Measurements from ENCODE around the gene ORM2. TPM values are rescaled to one million over a fixed set of nuclear protein-coding genes. Genes with fewer than 3 reads are reported as not detected.

Gene ORM2
- total RNA-seq, 1 experiment from 2014 or later, result not detected

DNA sequence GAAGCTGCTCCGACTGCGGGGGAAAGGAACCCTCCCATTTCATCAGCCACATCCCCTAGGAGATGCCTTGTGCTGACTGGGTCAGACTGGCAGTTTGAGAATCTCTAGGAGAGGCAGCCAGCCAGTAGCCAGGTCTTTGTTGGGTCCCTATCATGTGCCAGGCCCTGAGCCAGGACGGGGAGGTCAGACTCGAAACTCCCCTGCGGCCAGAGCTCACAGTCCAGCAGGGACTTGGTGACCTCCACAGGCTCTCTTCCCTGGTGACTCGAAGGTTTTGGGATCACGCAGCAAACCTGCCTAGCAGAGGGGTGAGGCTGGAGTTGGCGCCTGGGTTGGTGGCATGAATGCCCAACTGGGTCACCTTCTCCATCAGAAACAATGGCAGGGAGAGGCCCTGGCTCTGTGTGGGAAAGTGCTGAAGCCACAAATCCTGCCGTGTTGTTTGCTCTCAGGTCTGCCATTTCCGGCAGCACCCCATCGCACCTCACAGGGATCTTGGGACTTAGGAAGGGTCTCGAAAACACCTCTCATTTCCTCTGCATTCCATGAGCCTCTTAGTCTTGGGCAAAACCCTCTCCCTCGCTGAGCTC, 21.2 kb upstream of the ORM2 start:
- no peaks in the 10 kb centered on the region for H3K36me3 ChIP-seq (ENCODE audit: insufficient read depth, low read length)
- H3K9me2 ChIP-seq (replicated peaks; ENCODE audit: insufficient read depth, low read length), result no peaks in the 10 kb centered on the region
- no peak overlapping the region for H3K4me2 ChIP-seq (ENCODE audit: low read depth, low read length, poor library complexity, severe bottlenecking)
- H4K20me1 ChIP-seq (ENCODE audit: insufficient read depth, low read depth, low read length), result no peaks in the 10 kb centered on the region
- no peaks in the 10 kb centered on the region for H3K79me2 ChIP-seq (ENCODE audit: low read length)
- H3K9ac ChIP-seq (ENCODE audit: low read length), result no peak overlapping the region
- H3K4me1 ChIP-seq (ENCODE audit: low read length), result no peaks in the 10 kb centered on the region
- H2AFZ ChIP-seq (ENCODE audit: low read length), result no peak overlapping the region
- no peaks in the 10 kb centered on the region for H3K27me3 ChIP-seq (ENCODE audit: low read length)
- H3K4me3 ChIP-seq (ENCODE audit: low read length), result no peak overlapping the region
- no peak overlapping the region for H3K27ac ChIP-seq (ENCODE audit: low read length)
- no peaks in the 10 kb centered on the region for H3K9me3 ChIP-seq (ENCODE audit: low read length)
- DNase-seq, result no peak

DNA sequence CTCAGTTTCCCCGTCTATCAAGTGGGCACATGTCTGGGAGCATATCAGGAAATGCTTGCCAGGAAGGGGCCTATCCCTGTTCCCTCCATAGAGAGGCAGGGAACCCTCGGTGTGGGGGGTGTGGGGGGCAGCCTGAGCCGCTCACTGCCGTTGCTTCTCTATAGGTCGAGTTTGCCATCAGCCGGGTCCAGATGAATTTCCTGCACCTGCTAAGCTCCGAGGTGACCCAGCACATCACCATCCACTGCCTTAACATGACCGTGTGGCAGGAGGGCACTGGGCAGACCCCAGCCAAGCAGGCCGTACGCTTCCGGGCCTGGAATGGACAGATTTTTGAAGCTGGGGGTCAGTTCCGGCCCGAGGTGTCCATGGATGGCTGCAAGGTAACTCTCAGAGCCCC, 20.6 kb upstream of the ORM2 start:
- H3K27me3 ChIP-seq (ENCODE audit: low read length), result no peaks in the 10 kb centered on the region
- H4K20me1 ChIP-seq (ENCODE audit: insufficient read depth, low read depth, low read length), result no peaks in the 10 kb centered on the region
- no peak overlapping the region for H3K9ac ChIP-seq (ENCODE audit: low read length)
- H3K9me2 ChIP-seq (replicated peaks; ENCODE audit: insufficient read depth, low read length), result no peaks in the 10 kb centered on the region
- H3K36me3 ChIP-seq (ENCODE audit: insufficient read depth, low read length), result no peaks in the 10 kb centered on the region
- H3K27ac ChIP-seq (ENCODE audit: low read length), result no peak overlapping the region
- H3K79me2 ChIP-seq (ENCODE audit: low read length), result no peaks in the 10 kb centered on the region
- DNase-seq, result no peak
- no peak overlapping the region for H3K4me2 ChIP-seq (ENCODE audit: low read depth, low read length, poor library complexity, severe bottlenecking)
- H3K4me1 ChIP-seq (ENCODE audit: low read length), result no peaks in the 10 kb centered on the region
- H3K4me3 ChIP-seq (ENCODE audit: low read length), result no peak overlapping the region
- H2AFZ ChIP-seq (ENCODE audit: low read length), result no peak overlapping the region
- H3K9me3 ChIP-seq (ENCODE audit: low read length), result no peaks in the 10 kb centered on the region

DNA sequence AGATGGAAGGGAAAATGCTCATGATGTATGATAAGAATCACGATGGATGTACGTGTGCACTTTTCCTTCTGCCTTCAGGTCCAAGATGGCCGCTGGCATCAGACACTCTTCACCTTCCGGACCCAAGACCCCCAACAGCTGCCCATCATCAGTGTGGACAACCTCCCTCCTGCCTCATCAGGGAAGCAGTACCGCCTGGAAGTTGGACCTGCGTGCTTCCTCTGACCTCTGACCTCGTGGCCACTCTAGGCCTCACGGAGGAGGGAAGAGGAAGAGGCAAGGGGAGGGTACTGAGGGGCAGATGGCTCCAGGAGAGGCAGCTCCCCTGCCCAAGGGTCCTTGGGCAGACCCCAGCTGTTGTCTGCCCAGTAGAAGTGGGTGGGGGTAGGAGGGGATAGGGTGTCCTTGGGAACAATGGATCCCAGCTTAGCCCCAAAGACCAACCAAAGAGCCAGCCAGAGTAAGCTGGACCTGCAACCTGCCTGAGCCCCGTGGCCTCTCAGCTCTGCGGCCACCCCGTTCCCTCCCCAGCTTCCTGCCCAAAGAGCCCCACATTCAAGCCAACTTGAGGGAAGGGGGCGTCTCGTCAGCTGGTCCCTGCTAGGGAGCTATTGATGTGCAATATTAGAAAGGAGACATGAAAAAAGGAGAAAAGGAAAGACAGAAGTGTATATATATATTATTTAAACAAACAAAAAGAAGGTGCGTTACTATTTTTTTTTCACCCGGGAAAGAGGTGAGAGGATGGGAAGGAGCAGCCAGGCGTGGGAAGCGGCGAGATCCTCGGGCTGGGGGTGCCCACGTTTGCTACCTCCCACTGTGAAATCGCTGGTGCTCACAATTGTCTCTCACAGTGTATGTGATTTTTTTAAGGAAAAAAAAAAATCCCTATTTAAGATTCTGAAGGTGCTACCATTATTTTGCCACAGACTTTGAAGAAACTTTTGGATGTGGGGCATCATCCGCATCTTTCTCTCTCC, 18.9 kb upstream of the ORM2 start:
- Histone ChIP-seq H3K4me2 (ENCODE audit: low read depth, low read length, poor library complexity, severe bottlenecking) (no peak overlapping the region), H3K27me3 (ENCODE audit: low read length) (no peaks in the 10 kb centered on the region), H3K9ac (ENCODE audit: low read length) (no peak overlapping the region), H3K9me3 (ENCODE audit: low read length) (no peaks in the 10 kb centered on the region), H3K36me3 (ENCODE audit: insufficient read depth, low read length) (no peaks in the 10 kb centered on the region), H3K27ac (ENCODE audit: low read length) (no peak overlapping the region), H3K9me2 (replicated peaks; ENCODE audit: insufficient read depth, low read length) (no peaks in the 10 kb centered on the region), H2AFZ (ENCODE audit: low read length) (no peak overlapping the region), H4K20me1 (ENCODE audit: insufficient read depth, low read depth, low read length) (no peaks in the 10 kb centered on the region), H3K4me1 (ENCODE audit: low read length) (no peaks in the 10 kb centered on the region), H3K79me2 (ENCODE audit: low read length) (no peaks in the 10 kb centered on the region), H3K4me3 (ENCODE audit: low read length) (no peak overlapping the region)
- no peak for DNase-seq

DNA sequence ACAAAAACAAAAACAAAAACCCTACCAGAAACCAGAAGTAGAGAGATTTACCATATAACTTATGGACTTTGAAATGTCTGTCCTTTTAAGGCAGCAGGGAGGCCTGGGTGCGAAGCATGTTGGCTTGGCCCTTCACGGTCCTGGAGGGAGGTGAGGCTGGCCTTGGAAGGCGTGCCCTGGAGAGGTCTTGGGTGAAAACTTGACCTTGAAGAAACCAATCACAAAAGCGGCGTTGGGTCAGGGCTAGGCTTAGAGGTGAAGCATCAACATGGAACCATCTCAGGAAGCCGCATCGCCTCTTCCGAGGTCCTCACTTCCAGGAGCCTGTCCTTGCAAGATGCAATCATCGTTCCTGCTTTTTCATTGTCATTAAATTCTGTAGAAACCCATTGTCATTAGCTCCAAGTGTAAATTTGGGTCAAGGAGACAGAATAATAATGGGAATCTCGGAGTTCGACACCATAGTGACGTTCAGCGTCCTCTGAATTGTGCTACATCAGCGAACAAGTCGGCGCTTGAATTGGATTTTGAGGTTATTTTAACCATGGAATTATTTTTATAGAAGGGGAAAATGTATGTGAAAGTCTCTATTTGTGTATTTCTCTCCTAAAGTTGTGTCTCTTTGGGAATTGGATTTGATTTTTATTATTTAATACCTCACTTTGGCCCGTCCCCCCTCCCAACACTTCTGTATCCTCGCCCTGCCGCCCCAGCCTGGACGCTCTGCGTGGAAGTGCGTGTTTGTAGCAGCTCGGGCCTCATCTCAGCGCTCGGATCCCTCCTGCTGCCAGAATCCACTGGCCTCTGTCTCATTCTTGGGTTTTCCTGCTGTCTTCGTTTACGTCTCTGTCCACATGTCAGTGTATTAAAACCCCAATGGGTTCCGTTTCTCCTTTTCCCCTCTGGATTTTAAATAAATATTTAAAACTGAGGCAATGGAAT, 17.8 kb upstream of the ORM2 start:
- no peaks in the 10 kb centered on the region for H3K9me3 ChIP-seq (ENCODE audit: low read length)
- DNase-seq, result no peak
- H3K36me3 ChIP-seq (ENCODE audit: insufficient read depth, low read length), result no peaks in the 10 kb centered on the region

DNA sequence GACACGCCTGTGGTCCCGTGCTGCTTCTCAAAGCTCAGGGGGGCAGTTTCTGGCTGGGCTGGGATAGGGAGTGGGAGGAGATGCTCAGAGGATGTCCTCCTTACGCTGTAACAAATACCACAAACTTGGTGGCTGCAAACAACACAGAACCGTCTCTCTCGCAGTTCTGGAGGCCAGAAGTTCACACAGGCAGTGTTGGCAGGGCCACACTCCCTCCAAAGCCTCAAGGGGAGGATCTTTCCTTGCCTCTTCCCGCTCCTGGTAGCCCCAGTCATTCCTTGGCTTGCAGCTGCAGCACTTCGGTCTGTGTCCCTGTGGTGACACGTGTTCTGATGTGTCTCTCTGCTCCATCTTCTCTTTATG, 17.2 kb upstream of the ORM2 start:
- H3K27ac ChIP-seq (ENCODE audit: low read length), result no peak overlapping the region
- H3K4me3 ChIP-seq (ENCODE audit: low read length), result no peak overlapping the region
- H3K9ac ChIP-seq (ENCODE audit: low read length), result no peak overlapping the region
- no peak for DNase-seq
- H2AFZ ChIP-seq (ENCODE audit: low read length), result no peak overlapping the region
- H3K27me3 ChIP-seq (ENCODE audit: low read length), result no peaks in the 10 kb centered on the region
- no peaks in the 10 kb centered on the region for H3K79me2 ChIP-seq (ENCODE audit: low read length)
- no peaks in the 10 kb centered on the region for H3K4me1 ChIP-seq (ENCODE audit: low read length)
- H3K36me3 ChIP-seq (ENCODE audit: insufficient read depth, low read length), result no peaks in the 10 kb centered on the region
- no peaks in the 10 kb centered on the region for H3K9me3 ChIP-seq (ENCODE audit: low read length)
- H3K9me2 ChIP-seq (replicated peaks; ENCODE audit: insufficient read depth, low read length), result no peaks in the 10 kb centered on the region
- no peaks in the 10 kb centered on the region for H4K20me1 ChIP-seq (ENCODE audit: insufficient read depth, low read depth, low read length)
- no peak overlapping the region for H3K4me2 ChIP-seq (ENCODE audit: low read depth, low read length, poor library complexity, severe bottlenecking)

More for the DNA sequence above, 17.8 kb upstream of the ORM2 start:
- H3K4me2 ChIP-seq (ENCODE audit: low read depth, low read length, poor library complexity, severe bottlenecking), result no peak overlapping the region
- no peaks in the 10 kb centered on the region for H3K79me2 ChIP-seq (ENCODE audit: low read length)
- no peak overlapping the region for H3K9ac ChIP-seq (ENCODE audit: low read length)
- no peak overlapping the region for H2AFZ ChIP-seq (ENCODE audit: low read length)
- no peak overlapping the region for H3K27ac ChIP-seq (ENCODE audit: low read length)
- H3K4me3 ChIP-seq (ENCODE audit: low read length), result no peak overlapping the region
- H4K20me1 ChIP-seq (ENCODE audit: insufficient read depth, low read depth, low read length), result no peaks in the 10 kb centered on the region
- H3K4me1 ChIP-seq (ENCODE audit: low read length), result no peaks in the 10 kb centered on the region
- no peaks in the 10 kb centered on the region for H3K9me2 ChIP-seq (replicated peaks; ENCODE audit: insufficient read depth, low read length)
- H3K27me3 ChIP-seq (ENCODE audit: low read length), result no peaks in the 10 kb centered on the region

DNA sequence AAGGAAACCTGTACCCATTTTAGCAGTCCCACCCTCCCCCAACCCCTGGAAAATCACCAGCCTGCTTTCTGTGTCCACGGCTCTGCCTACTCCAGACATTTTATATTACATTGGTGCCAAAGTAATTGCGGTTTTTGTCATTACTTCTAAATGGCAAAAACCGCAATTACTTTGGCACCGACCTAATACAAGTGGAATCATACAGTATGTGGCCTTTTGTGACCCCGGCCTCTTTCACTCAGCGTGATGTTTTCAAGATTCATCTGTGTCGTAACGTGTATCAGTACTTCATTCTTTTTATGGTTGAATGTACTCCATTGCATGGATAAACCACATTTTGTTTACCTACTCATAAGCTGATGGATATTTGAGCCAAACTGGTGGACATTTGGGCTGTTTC, 16.5 kb upstream of the ORM2 start:
- no peak overlapping the region for H3K27ac ChIP-seq (ENCODE audit: low read length)
- H3K4me3 ChIP-seq (ENCODE audit: low read length), result no peak overlapping the region
- H3K27me3 ChIP-seq (ENCODE audit: low read length), result no peaks in the 10 kb centered on the region
- no peak for DNase-seq
- H3K4me1 ChIP-seq (ENCODE audit: low read length), result no peaks in the 10 kb centered on the region
- H4K20me1 ChIP-seq (ENCODE audit: insufficient read depth, low read depth, low read length), result no peaks in the 10 kb centered on the region
- no peaks in the 10 kb centered on the region for H3K9me2 ChIP-seq (replicated peaks; ENCODE audit: insufficient read depth, low read length)
- H3K9ac ChIP-seq (ENCODE audit: low read length), result no peak overlapping the region
- H3K36me3 ChIP-seq (ENCODE audit: insufficient read depth, low read length), result no peaks in the 10 kb centered on the region
- no peaks in the 10 kb centered on the region for H3K9me3 ChIP-seq (ENCODE audit: low read length)
- no peaks in the 10 kb centered on the region for H3K79me2 ChIP-seq (ENCODE audit: low read length)
- no peak overlapping the region for H2AFZ ChIP-seq (ENCODE audit: low read length)
- no peak overlapping the region for H3K4me2 ChIP-seq (ENCODE audit: low read depth, low read length, poor library complexity, severe bottlenecking)

DNA sequence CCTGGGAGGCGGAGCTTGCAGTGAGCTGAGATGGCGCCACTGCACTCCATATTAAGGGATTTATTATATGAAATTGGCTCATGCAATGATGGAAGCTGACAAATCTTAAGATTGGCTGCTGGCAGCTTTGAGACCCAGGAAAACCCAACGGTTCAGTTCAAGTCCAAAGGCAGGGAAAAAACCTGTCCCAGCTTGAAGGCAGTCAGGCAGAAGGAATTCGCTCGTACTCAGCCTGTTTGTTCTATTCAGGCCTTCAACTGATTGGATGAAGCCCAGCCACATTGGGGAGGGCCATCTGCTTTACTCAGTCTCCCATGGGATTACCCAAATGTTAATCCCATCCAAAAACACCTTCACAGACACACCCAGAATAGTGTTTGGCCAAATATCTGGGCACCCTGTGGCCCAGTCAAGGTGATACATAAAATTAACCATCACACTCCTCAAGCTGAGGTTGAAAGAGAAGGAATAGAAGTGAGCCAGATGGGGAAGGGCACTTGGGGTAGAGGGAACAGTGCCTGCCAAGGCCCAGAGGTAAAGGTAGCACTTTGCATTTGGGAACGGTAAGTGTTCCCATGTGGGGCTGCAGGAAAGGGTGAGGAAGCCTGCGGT, 15.3 kb upstream of the ORM2 start:
- no peaks in the 10 kb centered on the region for H4K20me1 ChIP-seq (ENCODE audit: insufficient read depth, low read depth, low read length)
- H3K36me3 ChIP-seq (ENCODE audit: insufficient read depth, low read length), result no peaks in the 10 kb centered on the region
- H3K9ac ChIP-seq (ENCODE audit: low read length), result no peak overlapping the region
- no peak for DNase-seq
- no peaks in the 10 kb centered on the region for H3K9me2 ChIP-seq (replicated peaks; ENCODE audit: insufficient read depth, low read length)
- no peak overlapping the region for H3K4me2 ChIP-seq (ENCODE audit: low read depth, low read length, poor library complexity, severe bottlenecking)
- H3K4me3 ChIP-seq (ENCODE audit: low read length), result no peak overlapping the region
- no peaks in the 10 kb centered on the region for H3K27me3 ChIP-seq (ENCODE audit: low read length)
- H3K4me1 ChIP-seq (ENCODE audit: low read length), result no peaks in the 10 kb centered on the region
- H3K9me3 ChIP-seq (ENCODE audit: low read length), result no peaks in the 10 kb centered on the region
- H2AFZ ChIP-seq (ENCODE audit: low read length), result no peak overlapping the region
- H3K79me2 ChIP-seq (ENCODE audit: low read length), result no peaks in the 10 kb centered on the region
- no peak overlapping the region for H3K27ac ChIP-seq (ENCODE audit: low read length)
